Naive thymus-derived CD8-positive, alpha-beta T cell (primary cell): ENCODE measurements around the gene H6PD. TPM values are rescaled to one million over a fixed set of nuclear protein-coding genes. Genes with fewer than 3 reads are reported as not detected.

Source experiments
- ATAC-seq, 2 donors: fragments of 150-1000 bp; cut with Tn5 transposase in 1 of 2; sonication (Bioruptor Pico), chemical (Tn5 transposase) in 1 of 2; 1 replicate in 1 of 2; 2 replicates in 1 of 2; pipeline ENCODE4 v1.10.0; 2021; ENCODE audit warnings: mild to moderate bottlenecking in 2 of 2, moderate library complexity in 2 of 2
- POLR2A ChIA-PET: fragments of 350-600 bp; sonication (Branson Sonifier 250); formaldehyde crosslinking; loops from one replicate; lab custom pipeline; 2021; ENCODE audit warnings: antibody characterized with exemption; lab: Charles Lee
- DNase-seq, 10 donors: peaks; one replicate each; pipeline versions ENCODE4 v3.0.0 to v3.0.0-alpha.2; 2020 to 2022
- H3K27ac Mint-ChIP-seq, 10 donors: one replicate each; pipeline ENCODE4 v1.8.0; 2020 to 2022; ENCODE audit warnings: mild to moderate bottlenecking in 10 of 10, mixed read lengths in 10 of 10, moderate library complexity in 4 of 10, inconsistent platforms in 1 of 10
- H3K27me3 Mint-ChIP-seq, 5 donors: one replicate each; pipeline ENCODE4 v1.8.0; 2021 to 2022; ENCODE audit warnings: mixed read lengths in 5 of 5
- H3K36me3 Mint-ChIP-seq, 3 donors: one replicate each; pipeline ENCODE4 v1.8.0; 2020 to 2022; ENCODE audit warnings: mixed read lengths in 3 of 3, mild to moderate bottlenecking in 2 of 3, inconsistent platforms in 1 of 3
- H3K4me1 Mint-ChIP-seq, 4 donors: one replicate each; pipeline ENCODE4 v1.8.0; 2021 to 2022; ENCODE audit warnings: mixed read lengths in 4 of 4
- H3K4me3 Mint-ChIP-seq, 10 donors: one replicate each; pipeline ENCODE4 v1.8.0; 2020 to 2022; ENCODE audit warnings: mild to moderate bottlenecking in 10 of 10, mixed read lengths in 10 of 10, moderate library complexity in 6 of 10, inconsistent platforms in 1 of 10
- H3K9me3 Mint-ChIP-seq, 9 donors: one replicate each; pipeline ENCODE4 v1.8.0; 2020 to 2022; ENCODE audit warnings: mixed read lengths in 9 of 9, mild to moderate bottlenecking in 3 of 9, inconsistent platforms in 1 of 9, moderate library complexity in 1 of 9
- polyA plus RNA-seq, 3 donors: library from polyadenylated mRNA; unstranded; fragments of 300-500 nt; fragmentation: Illumina TruSeq; gene quantifications; one replicate each; pipeline ENCODE4 v1.2.3, GENCODE V29; 2021
- total RNA-seq, 8 experiments: library from RNA in 2 of 8; stranded (reverse) in 2 of 8; gene quantifications; one replicate each; pipeline ENCODE4 v1.2.3 and lab custom pipeline; 2021 to 2026

H6PD gene
- total and polyA plus RNA-seq, 5 experiments from 2014 or later: 8.5 to 18.9 (median 14.9) TPM

GRCh38 chr1:9233942-9234222, 692 bp upstream of the H6PD start:
- Mint-ChIP-seq H3K36me3 (no peaks in the 10 kb centered on the region), H3K27ac (peak overlapping the region; percentile 92 to 98 (median 96)), H3K27me3 (no peaks in the 10 kb centered on the region), H3K4me3 (peak overlapping the region; percentile 90 to 98 (median 95)), H3K4me1 (peaks cover 14 to 44% (median 31%) of the 10 kb centered on the region in 4 donors), H3K9me3 (no peaks in the 10 kb centered on the region)
- DNase-seq (no peak), ATAC-seq (no peak)
- POLR2A ChIA-PET: interaction anchor here (0.9 to 1.5 kb wide), 5 partner anchors 11 to 192 kb away, joined by 3 to 4 read pairs (median 4); no protein-coding TSS in a partner anchor

GRCh38 chr1:9235096-9235459, 504 bp downstream of the H6PD start:
- no peaks in the 10 kb centered on the region for H3K9me3 Mint-ChIP-seq
- H3K27me3 Mint-ChIP-seq: no peaks in the 10 kb centered on the region
- DNase-seq (peak in 2 of 10 donors; percentile 8 to 60), ATAC-seq (no peak)
- H3K4me1 Mint-ChIP-seq: peaks cover 20 to 56% (median 43%) of the 10 kb centered on the region in 4 donors
- POLR2A ChIA-PET: interaction anchor here (0.6 to 1.5 kb wide), 6 partner anchors 10 to 191 kb away, joined by 3 to 4 read pairs (median 3); no protein-coding TSS in a partner anchor
- no peaks in the 10 kb centered on the region for H3K36me3 Mint-ChIP-seq
- peak overlapping the region in 9 of 10 donors; percentile 85 to 95 (median 90) for H3K27ac Mint-ChIP-seq
- H3K4me3 Mint-ChIP-seq: peak overlapping the region; percentile 69 to 93 (median 87)

- no peaks in the 10 kb centered on the region for H3K36me3 Mint-ChIP-seq
- H3K27ac Mint-ChIP-seq: peak overlapping the region in 9 of 10 donors; percentile 85 to 95 (median 90)
- ATAC-seq: no peak
- H3K4me3 Mint-ChIP-seq: peak overlapping the region; percentile 69 to 93 (median 87)
- H3K9me3 Mint-ChIP-seq: no peaks in the 10 kb centered on the region
- peaks cover 22 to 61% (median 48%) of the 10 kb centered on the region in 4 donors for H3K4me1 Mint-ChIP-seq
- POLR2A ChIA-PET: interaction anchor here (0.5 to 1.1 kb wide), 4 partner anchors 17 to 631 kb away, joined by 3 to 4 read pairs (median 3); no protein-coding TSS in a partner anchor
- no peaks in the 10 kb centered on the region for H3K27me3 Mint-ChIP-seq
- DNase-seq: no peak
Measured at GRCh38 chr1:9235560-9235959, 986 bp downstream of the H6PD start.

GRCh38 chr1:9238134-9238533, 3.6 kb downstream of the H6PD start:
- Mint-ChIP-seq H3K27ac (peak overlapping the region in 1 of 10 donors; percentile 28), H3K4me3 (peak overlapping the region in 8 of 10 donors; percentile 1 to 63 (median 8)), H3K9me3 (no peaks in the 10 kb centered on the region)

GRCh38 chr1:9238550-9238949, 4.0 kb downstream of the H6PD start:
- POLR2A ChIA-PET: no interaction called here
- Mint-ChIP-seq H3K4me3 (peak overlapping the region in 8 of 10 donors; percentile 1 to 63 (median 8)), H3K27me3 (no peaks in the 10 kb centered on the region), H3K36me3 (peaks cover 0 to 4% (median 4%) of the 10 kb centered on the region in 3 donors), H3K4me1 (peaks cover 29 to 72% (median 63%) of the 10 kb centered on the region in 4 donors), H3K9me3 (no peaks in the 10 kb centered on the region), H3K27ac (peak overlapping the region in 1 of 10 donors; percentile 28)
- DNase-seq (peak in 1 of 10 donors; percentile 19), ATAC-seq (no peak)

More at GRCh38 chr1:9238134-9238533, 3.6 kb downstream of the H6PD start:
- no peak for ATAC-seq
- POLR2A ChIA-PET: no interaction called here
- Mint-ChIP-seq H3K4me1 (peaks cover 27 to 72% (median 61%) of the 10 kb centered on the region in 4 donors), H3K36me3 (peaks cover 0 to 4% (median 4%) of the 10 kb centered on the region in 3 donors), H3K27me3 (no peaks in the 10 kb centered on the region)
- DNase-seq: peak in 1 of 10 donors; percentile 11

- no peaks in the 10 kb centered on the region for H3K9me3 Mint-ChIP-seq
- no peaks in the 10 kb centered on the region for H3K27me3 Mint-ChIP-seq
- peaks cover 35 to 78% (median 68%) of the 10 kb centered on the region in 4 donors for H3K4me1 Mint-ChIP-seq
- DNase-seq (peak in 9 of 10 donors; percentile 28 to 67 (median 42)), ATAC-seq (peak; percentile 49 to 76)
- peaks cover 0 to 5% (median 4%) of the 10 kb centered on the region in 3 donors for H3K36me3 Mint-ChIP-seq
- peak overlapping the region in 5 of 10 donors; percentile 3 to 86 (median 24) for H3K27ac Mint-ChIP-seq
- POLR2A ChIA-PET: no interaction called here
- H3K4me3 Mint-ChIP-seq: peak overlapping the region; percentile 53 to 83 (median 68)
Measured at GRCh38 chr1:9239622-9240401, 5.2 kb downstream of the H6PD start.

- Mint-ChIP-seq H3K27me3 (no peaks in the 10 kb centered on the region), H3K27ac (no peak overlapping the region)
- ATAC-seq: no peak
Measured at GRCh38 chr1:9240914-9241820, 6.6 kb downstream of the H6PD start.

GRCh38 chr1:9241891-9242290, 7.3 kb downstream of the H6PD start:
- Mint-ChIP-seq H3K9me3 (no peaks in the 10 kb centered on the region), H3K4me1 (peaks cover 35 to 68% (median 66%) of the 10 kb centered on the region in 4 donors), H3K27me3 (no peaks in the 10 kb centered on the region), H3K27ac (no peak overlapping the region), H3K36me3 (peaks cover 0 to 21% (median 4%) of the 10 kb centered on the region in 3 donors), H3K4me3 (no peak overlapping the region)
- ATAC-seq: no peak
- POLR2A ChIA-PET: no interaction called here
- DNase-seq: peak in 1 of 10 donors; percentile 45

More at GRCh38 chr1:9240914-9241820, 6.6 kb downstream of the H6PD start:
- Mint-ChIP-seq H3K4me3 (peak overlapping the region in 1 of 10 donors; percentile 63), H3K36me3 (peaks cover 0 to 15% (median 4%) of the 10 kb centered on the region in 3 donors), H3K9me3 (no peaks in the 10 kb centered on the region), H3K4me1 (peaks cover 37 to 70% (median 69%) of the 10 kb centered on the region in 4 donors)
- POLR2A ChIA-PET: no interaction called here
- DNase-seq: peak in 1 of 10 donors; percentile 45

GRCh38 chr1:9242338-9242969, 7.9 kb downstream of the H6PD start:
- Mint-ChIP-seq H3K27ac (no peak overlapping the region), H3K9me3 (no peaks in the 10 kb centered on the region), H3K27me3 (no peaks in the 10 kb centered on the region), H3K4me3 (no peak overlapping the region), H3K36me3 (peaks cover 0 to 24% (median 4%) of the 10 kb centered on the region in 3 donors), H3K4me1 (peaks cover 33 to 65% (median 62%) of the 10 kb centered on the region in 4 donors)
- DNase-seq: peak in 1 of 10 donors; percentile 43
- POLR2A ChIA-PET: no interaction called here
- no peak for ATAC-seq

GRCh38 chr1:9243066-9243739, 8.6 kb downstream of the H6PD start:
- H3K27me3 Mint-ChIP-seq: no peaks in the 10 kb centered on the region
- no peak for ATAC-seq
- POLR2A ChIA-PET: no interaction called here
- H3K9me3 Mint-ChIP-seq: no peaks in the 10 kb centered on the region
- H3K36me3 Mint-ChIP-seq: peaks cover 0 to 28% (median 4%) of the 10 kb centered on the region in 3 donors
- no peak for DNase-seq
- H3K27ac Mint-ChIP-seq: peak overlapping the region in 1 of 10 donors; percentile 41
- H3K4me3 Mint-ChIP-seq: no peak overlapping the region
- H3K4me1 Mint-ChIP-seq: peaks cover 26 to 57% (median 54%) of the 10 kb centered on the region in 4 donors

- POLR2A ChIA-PET: interaction anchor here (1.5 kb wide), 1 partner anchor 10 kb away, joined by 3 read pairs; the partner anchor contains the start of gene H6PD
- Mint-ChIP-seq H3K27me3 (no peaks in the 10 kb centered on the region), H3K36me3 (peaks cover 0 to 34% (median 6%) of the 10 kb centered on the region in 3 donors), H3K27ac (peak overlapping the region in 4 of 10 donors; percentile 43 to 79 (median 65)), H3K4me3 (peak overlapping the region in 3 of 10 donors; percentile 13 to 53 (median 18)), H3K9me3 (no peaks in the 10 kb centered on the region), H3K4me1 (peaks cover 24 to 49% (median 41%) of the 10 kb centered on the region in 4 donors)
- peak in 1 of 10 donors; percentile 48 for DNase-seq
- ATAC-seq: no peak
Measured at GRCh38 chr1:9244501-9245229, 10.1 kb downstream of the H6PD start.
